Measurements from ENCODE around the gene CENPL. TPM values are rescaled to one million over a fixed set of nuclear protein-coding genes. Genes with fewer than 3 reads are reported as not detected.

Gene CENPL
- total RNA-seq, 1 donor, result 8.0 TPM

GRCh38 chr1:173798078-173798477 is 26.6 kb downstream of the CENPL start:
- Histone ChIP-seq H3K27me3 (ENCODE audit: insufficient read depth, low read length) (no peaks in the 10 kb centered on the region), H2AFZ (ENCODE audit: low read length) (no peak overlapping the region), H3K27ac (ENCODE audit: low read depth, low read length) (no peak overlapping the region), H3K4me3 (ENCODE audit: insufficient read depth, low read length) (no peak overlapping the region), H3K4me1 (ENCODE audit: insufficient read depth, low read length) (no peaks in the 10 kb centered on the region), H4K20me1 (ENCODE audit: insufficient read depth, low read length) (no peaks in the 10 kb centered on the region), H3K36me3 (ENCODE audit: insufficient read depth, low read length) (peaks cover 10% of the 10 kb centered on the region), H3K9me3 (ENCODE audit: low read depth, low read length) (no peaks in the 10 kb centered on the region), H3K4me2 (ENCODE audit: insufficient read depth, low read length) (no peak overlapping the region), H3K79me2 (ENCODE audit: insufficient read depth, low read length) (peaks cover 3% of the 10 kb centered on the region)
- no peak for TF ChIP-seq CTCF (IDR thresholded peaks at IDR 0.05; ENCODE audit: extremely low read depth, low read depth, low read length)
- no peak for DNase-seq (ENCODE audit: insufficient read length, low spot score, missing footprints)

GRCh38 chr1:173789841-173790240 is 34.8 kb downstream of the CENPL start:
- peaks cover 18% of the 10 kb centered on the region for H3K36me3 ChIP-seq (ENCODE audit: insufficient read depth, low read length)
- no peak for TF ChIP-seq CTCF (IDR thresholded peaks at IDR 0.05; ENCODE audit: extremely low read depth, low read depth, low read length)
- H3K4me1 ChIP-seq (ENCODE audit: insufficient read depth, low read length), result no peaks in the 10 kb centered on the region
- DNase-seq (ENCODE audit: insufficient read length, low spot score, missing footprints), result no peak
- H3K4me2 ChIP-seq (ENCODE audit: insufficient read depth, low read length), result no peak overlapping the region
- no peak overlapping the region for H2AFZ ChIP-seq (ENCODE audit: low read length)
- no peaks in the 10 kb centered on the region for H4K20me1 ChIP-seq (ENCODE audit: insufficient read depth, low read length)
- H3K27me3 ChIP-seq (ENCODE audit: insufficient read depth, low read length), result no peaks in the 10 kb centered on the region
- H3K4me3 ChIP-seq (ENCODE audit: insufficient read depth, low read length), result no peak overlapping the region
- H3K9me3 ChIP-seq (ENCODE audit: low read depth, low read length), result no peaks in the 10 kb centered on the region
- H3K27ac ChIP-seq (ENCODE audit: low read depth, low read length), result no peak overlapping the region
- no peaks in the 10 kb centered on the region for H3K79me2 ChIP-seq (ENCODE audit: insufficient read depth, low read length)

GRCh38 chr1:173784997-173785396 is 39.7 kb downstream of the CENPL start:
- DNase-seq (ENCODE audit: insufficient read length, low spot score, missing footprints), result no peak
- H3K4me1 ChIP-seq (ENCODE audit: insufficient read depth, low read length), result no peaks in the 10 kb centered on the region
- H3K79me2 ChIP-seq (ENCODE audit: insufficient read depth, low read length), result no peaks in the 10 kb centered on the region
- no peak for TF ChIP-seq CTCF (IDR thresholded peaks at IDR 0.05; ENCODE audit: extremely low read depth, low read depth, low read length)
- no peaks in the 10 kb centered on the region for H4K20me1 ChIP-seq (ENCODE audit: insufficient read depth, low read length)
- H2AFZ ChIP-seq (ENCODE audit: low read length), result no peak overlapping the region
- no peaks in the 10 kb centered on the region for H3K27me3 ChIP-seq (ENCODE audit: insufficient read depth, low read length)
- H3K9me3 ChIP-seq (ENCODE audit: low read depth, low read length), result no peaks in the 10 kb centered on the region
- no peak overlapping the region for H3K27ac ChIP-seq (ENCODE audit: low read depth, low read length)
- no peak overlapping the region for H3K4me3 ChIP-seq (ENCODE audit: insufficient read depth, low read length)
- peaks cover 36% of the 10 kb centered on the region for H3K36me3 ChIP-seq (ENCODE audit: insufficient read depth, low read length)
- H3K4me2 ChIP-seq (ENCODE audit: insufficient read depth, low read length), result no peak overlapping the region

- Histone ChIP-seq H3K4me3 (ENCODE audit: insufficient read depth, low read length) (no peak overlapping the region), H3K4me2 (ENCODE audit: insufficient read depth, low read length) (no peak overlapping the region), H3K4me1 (ENCODE audit: insufficient read depth, low read length) (no peaks in the 10 kb centered on the region), H3K27ac (ENCODE audit: low read depth, low read length) (no peak overlapping the region), H2AFZ (ENCODE audit: low read length) (no peak overlapping the region), H3K9me3 (ENCODE audit: low read depth, low read length) (no peaks in the 10 kb centered on the region), H3K79me2 (ENCODE audit: insufficient read depth, low read length) (peaks cover 6% of the 10 kb centered on the region), H3K27me3 (ENCODE audit: insufficient read depth, low read length) (no peaks in the 10 kb centered on the region), H3K36me3 (ENCODE audit: insufficient read depth, low read length) (peaks cover 37% of the 10 kb centered on the region), H4K20me1 (ENCODE audit: insufficient read depth, low read length) (no peaks in the 10 kb centered on the region)
- DNase-seq (ENCODE audit: insufficient read length, low spot score, missing footprints), result no peak
- no peak for TF ChIP-seq CTCF (IDR thresholded peaks at IDR 0.05; ENCODE audit: extremely low read depth, low read depth, low read length)
Measured at GRCh38 chr1:173779936-173780335, 44.7 kb downstream of the CENPL start.
